IMR-90 (cell line): ENCODE data around the gene DHX57.

Source experiments
- CEBPB ChIP-seq: IDR thresholded peaks from 2 replicates; pipeline ENCODE4 v1.6.1; 2012; ENCODE audit warnings: low read depth, low read length, improper control_type of control experiment
- CHD1 ChIP-seq: IDR thresholded peaks from 2 replicates; pipeline ENCODE4 v1.6.1; 2012; ENCODE audit warnings: low read depth, low read length, improper control_type of control experiment
- FOS ChIP-seq: fragments of 150-350 bp; IDR thresholded peaks from 2 replicates; pipeline ENCODE4 v1.6.1; 2016; ENCODE audit warnings: low read depth, low read length
- POLR2A ChIP-seq: IDR thresholded peaks from 2 replicates; pipeline ENCODE4 v1.6.1; 2012; ENCODE audit warnings: mild to moderate bottlenecking, low read depth, low read length
- RAD21 ChIP-seq: IDR thresholded peaks from 2 replicates; pipeline ENCODE4 v1.6.1; 2012; ENCODE audit warnings: low read length, improper control_type of control experiment
- RCOR1 ChIP-seq: IDR thresholded peaks from 2 replicates; pipeline ENCODE4 v1.6.1; 2012; ENCODE audit warnings: mild to moderate bottlenecking, low read length, improper control_type of control experiment; ENCODE audit not compliant: insufficient replicate concordance
- SMC3 ChIP-seq: fragments of 150-350 bp; IDR thresholded peaks from 2 replicates; pipeline ENCODE4 v1.6.1; 2016; ENCODE audit warnings: low read depth, mild to moderate bottlenecking, antibody characterized with exemption, low read length, moderate library complexity
- USF2 ChIP-seq: fragments of 150-350 bp; IDR thresholded peaks from 2 replicates; pipeline ENCODE4 v1.6.1; 2017; ENCODE audit warnings: mild to moderate bottlenecking, antibody characterized with exemption, low read length, low read depth
- TF ChIP-seq, protein P1 (sequence below): conservative IDR thresholded peaks from 2 replicates; pipeline ENCODE4 v1.5.1; 2012; ENCODE audit warnings: mild to moderate bottlenecking, low read depth, low read length, improper control_type of control experiment

DNA sequence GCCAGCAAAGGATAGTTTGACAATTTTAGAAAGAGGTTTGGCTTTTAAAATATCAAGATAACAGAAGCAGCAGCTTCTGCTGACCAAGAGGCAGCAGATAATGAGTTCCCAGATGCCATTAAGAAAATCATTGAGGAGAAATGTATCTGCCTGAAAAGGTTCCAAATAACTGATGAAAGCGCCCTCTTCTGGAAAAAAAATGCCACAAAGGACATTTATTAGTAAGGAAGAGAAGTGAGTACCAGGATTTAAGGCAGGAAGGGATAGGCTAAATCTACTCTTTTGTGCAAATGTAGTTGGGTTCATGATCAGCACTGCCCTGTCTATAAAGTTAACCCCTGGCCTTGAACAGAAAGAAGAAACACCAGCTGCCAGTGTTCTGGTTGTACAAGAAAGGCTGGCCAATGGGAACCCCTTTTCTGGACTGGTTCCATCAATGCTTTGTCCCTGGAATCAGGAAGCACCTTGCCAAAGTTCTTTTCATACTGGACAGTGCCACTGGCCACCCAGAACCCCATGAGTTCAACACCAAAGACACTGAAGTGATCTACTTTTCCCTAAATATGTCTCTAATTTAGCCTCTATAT lies 40.6 kb downstream of the DHX57 start:
- TF ChIP-seq RAD21: peak; percentile 40
- TF ChIP-seq USF2: no peak
- TF ChIP-seq, protein P1, sequence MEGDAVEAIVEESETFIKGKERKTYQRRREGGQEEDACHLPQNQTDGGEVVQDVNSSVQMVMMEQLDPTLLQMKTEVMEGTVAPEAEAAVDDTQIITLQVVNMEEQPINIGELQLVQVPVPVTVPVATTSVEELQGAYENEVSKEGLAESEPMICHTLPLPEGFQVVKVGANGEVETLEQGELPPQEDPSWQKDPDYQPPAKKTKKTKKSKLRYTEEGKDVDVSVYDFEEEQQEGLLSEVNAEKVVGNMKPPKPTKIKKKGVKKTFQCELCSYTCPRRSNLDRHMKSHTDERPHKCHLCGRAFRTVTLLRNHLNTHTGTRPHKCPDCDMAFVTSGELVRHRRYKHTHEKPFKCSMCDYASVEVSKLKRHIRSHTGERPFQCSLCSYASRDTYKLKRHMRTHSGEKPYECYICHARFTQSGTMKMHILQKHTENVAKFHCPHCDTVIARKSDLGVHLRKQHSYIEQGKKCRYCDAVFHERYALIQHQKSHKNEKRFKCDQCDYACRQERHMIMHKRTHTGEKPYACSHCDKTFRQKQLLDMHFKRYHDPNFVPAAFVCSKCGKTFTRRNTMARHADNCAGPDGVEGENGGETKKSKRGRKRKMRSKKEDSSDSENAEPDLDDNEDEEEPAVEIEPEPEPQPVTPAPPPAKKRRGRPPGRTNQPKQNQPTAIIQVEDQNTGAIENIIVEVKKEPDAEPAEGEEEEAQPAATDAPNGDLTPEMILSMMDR: peak; percentile 50
- no peak for TF ChIP-seq POLR2A
- no peak for TF ChIP-seq CEBPB
- no peak for TF ChIP-seq FOS
- no peak for TF ChIP-seq RCOR1
- TF ChIP-seq CHD1: no peak
- TF ChIP-seq SMC3: peak; percentile 33
